HepG2 (cell line): ENCODE data around the gene TP53AIP1. TPM values are rescaled to one million over a fixed set of nuclear protein-coding genes. Genes with fewer than 3 reads are reported as not detected.

ENCODE experiments used
- ATAC-seq: fragments of 200-7000 bp; cut with Tn5 transposase; 3 replicates; pipeline ENCODE4 v1.9.1; 2020; ENCODE audit warnings: mild to moderate bottlenecking, moderate library complexity
- BruUV-seq: library from RNA; stranded (reverse); fragments of 400-500 nt; replicated peaks from 2 replicates; lab custom pipeline; 2021; lab: Mats Ljungman, UMichigan
- CTCF ChIA-PET: fragments of 300-600 bp; formaldehyde crosslinking; extraction: SDS; loops from one replicate; lab custom pipeline; 2021; ENCODE audit warnings: low total read pairs, inconsistent platforms, low intra/inter-chr PET ratio; lab: Yijun Ruan, JAX
- POLR2A ChIA-PET: fragments of 350-600 bp; sonication (Branson Sonifier 250); formaldehyde crosslinking; loops from one replicate; lab custom pipeline; 2020; ENCODE audit warnings: antibody characterized with exemption, inconsistent platforms; lab: Yijun Ruan, JAX
- DNase-seq: peaks from one replicate; pipeline ENCODE4 v3.0.0-alpha.2; 2015; ENCODE audit warnings: low spot score
- FAIRE-seq: peaks from 3 replicates; lab custom pipeline; 2011; peaks lifted over from hg19 to GRCh38; lab: Jason Lieb, UNC
- H2AFZ ChIP-seq: one replicate; pipeline ENCODE4 v1.6.1; 2011; ENCODE audit warnings: low read length, inconsistent platforms
- H3K27ac ChIP-seq: fragments of 300-600 bp; 3 replicates; pipeline ENCODE4 v1.8.0; 2011; ENCODE audit warnings: mixed run types, mild to moderate bottlenecking, mixed read lengths, low read length, inconsistent platforms; ENCODE audit not compliant: insufficient read depth; ENCODE audit errors: extremely low read length
- H3K27me3 ChIP-seq, 2 experiments: fragments of 200-600 bp in 1 of 2; 2 replicates in 1 of 2; 3 replicates in 1 of 2; pipeline versions ENCODE4 v1.6.0 to v1.8.0; 2011; ENCODE audit warnings: low read length in 2 of 2, mild to moderate bottlenecking in 2 of 2, moderate library complexity in 2 of 2, inconsistent platforms in 1 of 2; ENCODE audit not compliant: insufficient read depth in 2 of 2, control insufficient read depth in 1 of 2
- H3K36me3 ChIP-seq, 2 experiments: fragments of 200-600 bp in 1 of 2; replicated peaks in 1 of 2; 2 replicates in 1 of 2; 3 replicates in 1 of 2; pipeline versions ENCODE4 v1.5.1 to v1.8.0; 2011; ENCODE audit warnings: low read length in 2 of 2, inconsistent platforms in 1 of 2; ENCODE audit not compliant: insufficient read depth in 2 of 2, control insufficient read depth in 1 of 2
- H3K4me1 ChIP-seq: 2 replicates; pipeline ENCODE4 v1.5.1; 2012; ENCODE audit warnings: low read length, inconsistent platforms; ENCODE audit not compliant: insufficient read depth
- H3K4me2 ChIP-seq: 2 replicates; pipeline ENCODE4 v1.6.0; 2011; ENCODE audit warnings: low read depth, low read length, inconsistent platforms
- H3K4me3 ChIP-seq, 3 experiments: fragments of 200-600 bp in 1 of 3; sonication (generic), shearing (Covaris generic) in 1 of 3; replicated peaks in 1 of 3; 2 replicates each; pipeline ENCODE4 v1.5.1; 2011 to 2016; ENCODE audit warnings: low read length in 3 of 3, inconsistent platforms in 2 of 3, low read depth in 2 of 3, mild to moderate bottlenecking in 2 of 3, control low read depth in 1 of 3, mixed read lengths in 1 of 3; ENCODE audit not compliant: insufficient read depth in 1 of 3
- H3K79me2 ChIP-seq: one replicate; pipeline ENCODE4 v1.6.1; 2011; ENCODE audit warnings: low read length, inconsistent platforms; ENCODE audit not compliant: insufficient read depth
- H3K9ac ChIP-seq: 2 replicates; pipeline ENCODE4 v1.6.0; 2011; ENCODE audit warnings: mild to moderate bottlenecking, low read depth, low read length, inconsistent platforms; ENCODE audit not compliant: insufficient read depth
- H3K9me3 ChIP-seq: 2 replicates; pipeline ENCODE4 v1.5.1; 2012; ENCODE audit warnings: mild to moderate bottlenecking, low read length
- H4K20me1 ChIP-seq: 2 replicates; pipeline ENCODE4 v1.6.0; 2011; ENCODE audit warnings: inconsistent platforms, mild to moderate bottlenecking, low read length, moderate library complexity; ENCODE audit not compliant: insufficient read depth
- ARNT ChIP-seq: fragments of 450-650 bp; IDR thresholded peaks from 2 replicates; pipeline ENCODE4 v1.6.1; 2017
- GMEB1 ChIP-seq: sonication (generic); formaldehyde crosslinking; IDR thresholded peaks from 2 replicates; pipeline ENCODE4 v1.5.1; 2020; ENCODE audit warnings: missing genetic modification reagents, mild to moderate bottlenecking, borderline replicate concordance
- IRF9 ChIP-seq: sonication (generic); formaldehyde crosslinking; IDR thresholded peaks from 2 replicates; pipeline ENCODE4 v1.8.0; 2022; ENCODE audit warnings: missing genetic modification reagents, mild to moderate bottlenecking, borderline replicate concordance
- KLF13 ChIP-seq: sonication (generic); formaldehyde crosslinking; IDR thresholded peaks from 2 replicates; pipeline ENCODE4 v1.4.0; 2020; ENCODE audit warnings: mild to moderate bottlenecking, missing genetic modification reagents
- RARA ChIP-seq: IDR thresholded peaks from 2 replicates; pipeline ENCODE4 v1.6.1; 2016; ENCODE audit warnings: missing genetic modification reagents, missing compliant biosample characterization
- TBX2 ChIP-seq: sonication (generic); formaldehyde crosslinking; IDR thresholded peaks from 2 replicates; pipeline ENCODE4 v1.5.0; 2020; ENCODE audit warnings: missing genetic modification reagents, mild to moderate bottlenecking, borderline replicate concordance
- TFDP1 ChIP-seq: IDR thresholded peaks from 2 replicates; pipeline ENCODE4 v1.6.1; 2016; ENCODE audit warnings: missing compliant biosample characterization, missing genetic modification reagents, borderline replicate concordance
- TIGD3 ChIP-seq: sonication (generic); formaldehyde crosslinking; IDR thresholded peaks from 2 replicates; pipeline ENCODE4 v1.5.1; 2020; ENCODE audit warnings: mild to moderate bottlenecking, missing genetic modification reagents, borderline replicate concordance
- ZKSCAN8 ChIP-seq: IDR thresholded peaks from 2 replicates; pipeline ENCODE4 v1.6.1; 2016; ENCODE audit warnings: borderline replicate concordance, missing genetic modification reagents, missing compliant biosample characterization
- WGBS: methylation state at CpG from one replicate; pipeline ENCODE4 v1.1.6; 2017; ENCODE audit warnings: low lambda C conversion rate; 5-methylcytosine and 5-hydroxymethylcytosine counted together
- in situ Hi-C: cut with HindIII; loops from 2 replicates; pipeline ENCODE4 v1.10.0; 2017; ENCODE audit warnings: low pct_unique_long_range_greater_than_20kb; ENCODE audit not compliant: extremely low pct_ligation_motif_present
- intact Hi-C: fragments of 100-400 bp; cut with micrococcal nuclease; formaldehyde crosslinking; loops from one replicate; pipeline ENCODE4 v1.10.0; 2022; ENCODE audit not compliant: unreplicated experiment
- polyA plus RNA-seq, 8 experiments: library from polyadenylated mRNA; depleted of rRNA in 3 of 8; stranded (reverse) in 7 of 8; unstranded in 1 of 8; fragments of >200 nt; fragmentation: Illumina TruSeq in 4 of 8; extraction: Trizol in 4 of 8; gene quantifications; 2 replicates each; pipeline versions ENCODE4 v1.2.1 to v1.2.3, GENCODE V29; 2011 to 2016; ENCODE audit warnings: low read depth in 4 of 8, missing spikeins in 1 of 8, mixed read lengths in 1 of 8; ENCODE audit not compliant: insufficient read depth in 1 of 8
- total RNA-seq, 5 experiments: library from RNA; depleted of rRNA; stranded (reverse); fragments of >200 nt; fragmentation: Illumina TruSeq; extraction: Trizol; gene quantifications; 2 replicates each; pipeline ENCODE4 v1.2.3, GENCODE V29; 2016; ENCODE audit warnings: low read depth in 1 of 5

Gene TP53AIP1
- total and polyA plus RNA-seq, 2 of the 13 experiments (the other 11 are each of a cell fraction or from before 2014, with no cell fraction given): 0.11 TPM; not detected in 1

GRCh38 chr11:128965485-128965884, 22.8 kb upstream of the TP53AIP1 start:
- Histone ChIP-seq H3K4me3 (no peak overlapping the region), H3K27ac (no peak overlapping the region), H4K20me1 (no peaks in the 10 kb centered on the region)
- intact Hi-C loops (no loop called here), in situ Hi-C loops (no loop called here)
- DNase-seq: no peak
- 69% methylated on average over 4 of the region's 4 CpGs for WGBS
- CTCF ChIA-PET: no interaction called here
- no peak for TF ChIP-seq ARNT
- TF ChIP-seq, all 625 proteins: peak for 0
- FAIRE-seq (no peak), ATAC-seq (no peak)
- no TSS peak for BruUV-seq
- POLR2A ChIA-PET: no interaction called here
- Histone ChIP-seq H2AFZ (no peak overlapping the region), H3K4me1 (no peaks in the 10 kb centered on the region), H3K4me2 (no peak overlapping the region), H3K9me3 (no peaks in the 10 kb centered on the region), H3K27me3 (no peaks in the 10 kb centered on the region), H3K79me2 (no peaks in the 10 kb centered on the region), H3K36me3 (peaks cover 1 to 17% of the 10 kb centered on the region in 2 experiments; a peak in 4 of 5 replicates), H3K9ac (no peak overlapping the region)

- Histone ChIP-seq H3K9ac (no peak overlapping the region), H4K20me1 (no peaks in the 10 kb centered on the region), H3K27me3 (no peaks in the 10 kb centered on the region), H3K4me1 (no peaks in the 10 kb centered on the region), H3K4me2 (no peak overlapping the region), H3K4me3 (no peak overlapping the region), H3K36me3 (peaks cover 0 to 7% of the 10 kb centered on the region in 2 experiments; a peak in 3 of 5 replicates), H2AFZ (no peak overlapping the region), H3K79me2 (no peaks in the 10 kb centered on the region), H3K27ac (no peak overlapping the region), H3K9me3 (no peaks in the 10 kb centered on the region)
- no peak for ATAC-seq
- intact Hi-C loops: no loop called here
- no peak for TF ChIP-seq IRF9
- TF ChIP-seq TFDP1 (CRISPR knock-in tag): no peak
- no peak for TF ChIP-seq KLF13 (CRISPR knock-in tag)
- TF ChIP-seq ZKSCAN8 (CRISPR knock-in tag): no peak
- no peak for TF ChIP-seq GMEB1 (CRISPR knock-in tag)
- no peak for TF ChIP-seq TIGD3 (CRISPR knock-in tag)
- no peak for TF ChIP-seq TBX2 (CRISPR knock-in tag)
- no peak for TF ChIP-seq RARA (CRISPR knock-in tag)
- POLR2A ChIA-PET: no interaction called here
- BruUV-seq: no TSS peak
- FAIRE-seq: no peak
- CTCF ChIA-PET: no interaction called here
- 95% methylated on average over 7 of the region's 7 CpGs for WGBS
- in situ Hi-C loops: no loop called here
- DNase-seq: no peak
Measured at GRCh38 chr11:128964463-128964930, 21.8 kb upstream of the TP53AIP1 start.
